Heart left ventricle (tissue), 16 donors: ENCODE measurements around the gene PKD2. TPM values are rescaled to one million over a fixed set of nuclear protein-coding genes. Genes with fewer than 3 reads are reported as not detected.
A peak's percentile ranks its signal among the peaks of the same experiment; 100 is the strongest.

Experiments used
- ATAC-seq, 4 donors: fragments of 200-7000 bp; cut with Tn5 transposase; one replicate each; pipeline ENCODE4 v1.9.1; 2020 to 2022; ENCODE audit warnings: moderate library complexity in 4 of 4, mild to moderate bottlenecking in 3 of 4, moderate number of reproducible peaks in 1 of 4
- DNase-seq, 5 donors: peaks; one replicate each; pipeline ENCODE4 v3.0.0-alpha.2; 2020
- H3K27ac ChIP-seq, 12 donors: fragments of 200-600 bp; sonication (generic) in 4 of 12; one replicate each; pipeline versions ENCODE4 v1.5.0 to v1.8.0; 2016 to 2022; ENCODE audit warnings: mild to moderate bottlenecking in 2 of 12
- H3K27me3 ChIP-seq, 9 donors: fragments of 200-600 bp; sonication (generic) in 2 of 9; one replicate each; pipeline versions ENCODE4 v1.5.1 to v1.8.0; 2016 to 2022; ENCODE audit warnings: mild to moderate bottlenecking in 3 of 9
- H3K36me3 ChIP-seq, 9 donors: fragments of 200-600 bp; sonication (generic) in 2 of 9; one replicate each; pipeline versions ENCODE4 v1.5.0 to v1.8.0; 2018 to 2022; ENCODE audit warnings: mild to moderate bottlenecking in 2 of 9
- H3K4me1 ChIP-seq, 12 donors: fragments of 200-600 bp; sonication (generic) in 4 of 12; one replicate each; pipeline versions ENCODE4 v1.5.0 to v1.8.0; 2016 to 2022; ENCODE audit warnings: mild to moderate bottlenecking in 3 of 12
- H3K4me3 ChIP-seq, 12 donors: fragments of 200-600 bp; sonication (generic) in 4 of 12; one replicate each; pipeline versions ENCODE4 v1.5.0 to v1.8.0; 2017 to 2022; ENCODE audit warnings: mild to moderate bottlenecking in 9 of 12, moderate library complexity in 4 of 12
- H3K9me3 ChIP-seq, 12 donors: fragments of 200-600 bp; sonication (generic) in 4 of 12; one replicate each; pipeline versions ENCODE4 v1.5.0 to v1.8.0; 2016 to 2022; ENCODE audit warnings: mild to moderate bottlenecking in 1 of 12
- CTCF ChIP-seq, 12 donors: fragments of 200-600 bp; sonication (generic) in 4 of 12; IDR thresholded peaks; one replicate each; pipeline versions ENCODE4 v1.5.0 to v1.8.0; 2018 to 2022; ENCODE audit warnings: antibody characterized with exemption in 12 of 12, mild to moderate bottlenecking in 5 of 12
- POLR2A ChIP-seq, 2 donors: fragments of 450-650 bp; IDR thresholded peaks; one replicate each; pipeline ENCODE4 v1.6.1; 2017; ENCODE audit warnings: antibody characterized with exemption in 2 of 2, mild to moderate bottlenecking in 2 of 2, moderate library complexity in 2 of 2
- WGBS, 4 donors: extraction: QIAGEN DNeasy Blood & Tissue Kit in 2 of 4; methylation state at CpG; one replicate each; pipeline versions ENCODE4 v1.1.5 to v1.1.7; 2013 to 2018; 5-methylcytosine and 5-hydroxymethylcytosine counted together
- intact Hi-C, 10 donors: fragments of 100-400 bp; cut with DNase I; formaldehyde crosslinking; loops; one replicate each; pipeline versions ENCODE4 v1.11.1 to v1.14.2; 2022
- polyA plus RNA-seq, 2 donors: library from polyadenylated mRNA; stranded (reverse); fragments of 200-250 nt; gene quantifications; one replicate each; pipeline ENCODE4 v1.2.3, GENCODE V29; 2013
- total RNA-seq, 9 donors: library from RNA; depleted of rRNA in 2 of 9; stranded (reverse); fragments of >200 nt in 2 of 9; fragmentation: NEBNext Ultra II Directional in 3 of 9; extraction: Animal tissue kit (Norgen Biotek cat#: 25700) in 3 of 9; gene quantifications; one replicate each; pipeline versions ENCODE4 v1.1.0 to v1.2.4, GENCODE V29; 2016 to 2023
- donor health status: ischemic (EF 13 %, LVEDD 7.1; RV severe dilation, severe dysfunction).
- donor health status: healthy with polysubstance abuse.
- donor health status: DM: no; HTN: yes; CAD: no.
- donor health status: DM: no; HTN: no; CAD: no.
- donor health status: ischemic (EF 25% LVEDD 6.9; RV normal size, moderate dysfunction).
- donor health status: ischemic (EF 25% LVEDD 5.7; RV mildly dilated, moderate dysfunction).
- donor health status: healthy.
- donor health status: DM: yes; HTN: yes; CAD: no.
- donor health status: ischemic (EF 35%, LVEDD 5.7; RV mildly dilated, moderate dysfunction).
- donor health status: nonischemic (EF 11% LVEDD 7.7; RV severe dilation, severe dysfunction).
- donor health status: DM: yes; HTN: yes; CAD: no.
- donor health status: PGD.
- donor health status: ischemic (EF 29% LVEDD 5.4; RV normal size, mild dysfunction).
- donor health status: nonischemic (EF 23%, LVEDD 6.1; RV moderate dilation, normal function).

The PKD2 gene
- total and polyA plus RNA-seq, 11 donors = 6.6 to 26.7 (median 15.1) TPM

GRCh38 chr4:87965501-87965975, 41.9 kb upstream of the PKD2 start:
- Histone ChIP-seq H3K27me3 (peaks cover 0 to 5% (median 0%) of the 10 kb centered on the region in 9 donors), H3K4me3 (no peak overlapping the region), H3K27ac (no peak overlapping the region), H3K4me1 (no peaks in the 10 kb centered on the region), H3K9me3 (no peaks in the 10 kb centered on the region), H3K36me3 (no peaks in the 10 kb centered on the region)
- DNase-seq = peak in 1 of 5 donors; percentile 35
- ATAC-seq = peak in 1 of 4 donors; percentile 46
- intact Hi-C loops = loop anchor here in 2 of 10 donors (10.0 kb wide), 1 partner anchor 281 kb away; no protein-coding TSS in a partner anchor
- no peak for TF ChIP-seq POLR2A (IDR thresholded peaks at IDR 0.05)
- WGBS, 4 donors = 92 to 95% (median 93%) methylated on average over 13 to 21 of the region's 21 CpGs

GRCh38 chr4:87966095-87966496, 41.3 kb upstream of the PKD2 start:
- H3K4me3 ChIP-seq = no peak overlapping the region

GRCh38 chr4:87967193-87967592, 40.2 kb upstream of the PKD2 start:
- H3K36me3 ChIP-seq = no peaks in the 10 kb centered on the region
- intact Hi-C loops = loop anchor here in 2 of 10 donors (10.0 kb wide), 1 partner anchor 282 kb away; no protein-coding TSS in a partner anchor
- 82 to 95% (median 94%) methylated on average over 5 to 8 of the region's 8 CpGs for WGBS, 4 donors
- TF ChIP-seq CTCF (IDR thresholded peaks at IDR 0.05) (no peak), POLR2A (IDR thresholded peaks at IDR 0.05) (no peak)
- H3K4me3 ChIP-seq = no peak overlapping the region
- no peaks in the 10 kb centered on the region for H3K9me3 ChIP-seq
- ATAC-seq (peak in 1 of 4 donors; percentile 31), DNase-seq (peak in 1 of 5 donors; percentile 47)
- no peaks in the 10 kb centered on the region for H3K4me1 ChIP-seq
- H3K27ac ChIP-seq = no peak overlapping the region
- H3K27me3 ChIP-seq = peaks cover 0 to 5% (median 0%) of the 10 kb centered on the region in 9 donors

More at GRCh38 chr4:87966095-87966496, 41.3 kb upstream of the PKD2 start:
- TF ChIP-seq POLR2A (IDR thresholded peaks at IDR 0.05) (no peak), CTCF (IDR thresholded peaks at IDR 0.05) (no peak)
- DNase-seq (peak in 1 of 5 donors; percentile 58), ATAC-seq (peak in 1 of 4 donors; percentile 39)
- no peak overlapping the region for H3K27ac ChIP-seq
- peaks cover 0 to 5% (median 0%) of the 10 kb centered on the region in 9 donors for H3K27me3 ChIP-seq
- H3K36me3 ChIP-seq = no peaks in the 10 kb centered on the region
- H3K4me1 ChIP-seq = no peaks in the 10 kb centered on the region
- WGBS, 4 donors = 94 to 100% (median 97%) methylated on average over 2 to 9 of the region's 9 CpGs
- H3K9me3 ChIP-seq = no peaks in the 10 kb centered on the region
- intact Hi-C loops = loop anchor here in 2 of 10 donors (10.0 kb wide), 1 partner anchor 281 kb away; no protein-coding TSS in a partner anchor

GRCh38 chr4:87970121-87970520, 37.3 kb upstream of the PKD2 start:
- peaks cover 0 to 11% (median 0%) of the 10 kb centered on the region in 12 donors for H3K4me1 ChIP-seq
- H3K27me3 ChIP-seq = peaks cover 0 to 13% (median 0%) of the 10 kb centered on the region in 9 donors
- DNase-seq = no peak
- intact Hi-C loops = loop anchor here in 5 of 10 donors (5.0 to 10.0 kb wide), 6 partner anchors 118 to 428 kb away; no protein-coding TSS in a partner anchor
- ATAC-seq = no peak
- no peak overlapping the region for H3K27ac ChIP-seq
- WGBS, 4 donors = 83 to 91% (median 86%) methylated on average over 2 of the region's 2 CpGs
- H3K36me3 ChIP-seq = no peaks in the 10 kb centered on the region
- H3K4me3 ChIP-seq = no peak overlapping the region
- no peak for TF ChIP-seq CTCF (IDR thresholded peaks at IDR 0.05)
- TF ChIP-seq POLR2A (IDR thresholded peaks at IDR 0.05) = no peak
- no peaks in the 10 kb centered on the region for H3K9me3 ChIP-seq
